ENCODE results near the gene C11orf97.
"Not testable (repeated sequence)": the region's sequence is repeated elsewhere in the genome, so short reads cannot be mapped to it uniquely, and the experiment has no call there.

Gene C11orf97

DNA sequence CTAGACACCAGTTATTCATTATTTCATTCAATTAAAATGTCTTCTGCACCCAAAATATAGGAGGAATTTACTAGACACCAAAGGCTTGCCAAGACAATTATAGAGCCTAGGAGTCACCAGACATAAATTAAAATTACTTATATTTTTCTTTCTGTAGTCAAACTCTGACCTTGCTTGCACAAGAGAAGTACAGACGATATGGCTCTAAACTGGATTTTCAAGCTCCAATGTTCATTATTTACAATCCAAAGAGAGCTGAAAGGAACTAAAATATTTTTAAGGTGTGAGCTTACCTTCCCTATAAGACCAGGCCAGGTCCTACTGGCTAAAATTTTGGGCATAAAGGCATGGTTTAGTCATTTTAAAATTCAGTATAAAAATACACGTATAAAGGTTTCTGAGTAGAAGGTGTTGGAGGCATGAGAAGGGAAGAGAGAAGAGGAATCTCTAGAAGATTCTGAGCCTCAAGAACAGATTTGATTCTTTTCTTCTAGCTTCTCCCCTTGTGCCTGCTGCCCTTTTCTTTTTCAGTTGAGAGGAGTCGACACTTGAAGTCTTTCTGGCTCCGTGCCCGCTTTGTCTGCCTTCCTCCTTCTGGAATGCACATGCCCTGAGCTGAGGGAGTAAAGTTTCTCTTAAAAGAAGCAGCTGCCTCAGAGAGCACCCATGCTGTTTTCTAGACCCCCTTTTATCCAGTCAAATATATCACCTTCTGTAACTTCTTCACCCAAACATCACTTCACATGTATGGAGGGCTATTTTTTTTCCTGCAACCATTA, 13.5 kb downstream of the C11orf97 start:
- no peak for DNase-seq

GRCh38 chr11:94526645-94527438, 14.6 kb downstream of the C11orf97 start:
- no peak for DNase-seq

- no peak for DNase-seq
Observed at GRCh38 chr11:94528551-94528950, 16.3 kb downstream of the C11orf97 start.

GRCh38 chr11:94532211-94532610, 19.9 kb downstream of the C11orf97 start:
- no peak for DNase-seq

DNA sequence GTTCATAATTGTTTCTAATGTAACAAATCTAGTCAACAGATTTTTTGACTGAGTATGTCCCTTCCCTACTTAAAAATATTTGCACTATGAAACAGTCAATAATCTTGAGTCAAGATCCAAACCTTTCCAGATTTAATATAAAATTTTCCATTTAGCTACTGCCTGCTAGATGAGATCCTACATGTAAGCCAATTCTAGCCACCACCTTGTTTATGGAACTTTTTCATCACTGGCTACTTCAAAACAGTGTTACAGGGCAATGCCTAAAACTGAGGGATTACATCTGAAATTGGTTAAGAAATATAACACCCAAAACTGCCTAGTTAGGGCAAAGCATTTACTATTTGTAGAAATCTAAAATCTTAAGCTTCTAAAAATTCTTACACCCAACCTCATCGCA, 20.9 kb downstream of the C11orf97 start:
- no peak for DNase-seq

- no peak for DNase-seq
Observed at GRCh38 chr11:94533696-94534630, 21.7 kb downstream of the C11orf97 start.

DNA sequence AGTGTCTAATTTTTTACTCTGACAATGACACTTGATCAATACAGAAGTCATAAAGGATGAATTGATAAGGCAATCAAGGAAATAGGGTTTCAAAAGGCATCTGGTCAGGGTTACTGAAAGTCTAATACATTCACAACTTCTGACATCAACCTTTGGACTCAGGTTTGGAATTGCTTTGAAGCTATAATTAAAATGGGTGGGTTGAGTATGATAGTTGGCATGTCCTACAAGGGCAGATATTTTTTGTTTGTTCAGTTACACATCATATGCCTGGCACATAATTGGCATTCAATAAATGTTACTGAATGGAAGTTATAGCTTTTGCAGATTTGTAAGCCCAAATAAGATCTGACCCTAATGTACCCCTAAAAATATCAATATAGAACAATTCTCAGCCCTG, 24.1 kb downstream of the C11orf97 start:
- no peak for DNase-seq

DNA sequence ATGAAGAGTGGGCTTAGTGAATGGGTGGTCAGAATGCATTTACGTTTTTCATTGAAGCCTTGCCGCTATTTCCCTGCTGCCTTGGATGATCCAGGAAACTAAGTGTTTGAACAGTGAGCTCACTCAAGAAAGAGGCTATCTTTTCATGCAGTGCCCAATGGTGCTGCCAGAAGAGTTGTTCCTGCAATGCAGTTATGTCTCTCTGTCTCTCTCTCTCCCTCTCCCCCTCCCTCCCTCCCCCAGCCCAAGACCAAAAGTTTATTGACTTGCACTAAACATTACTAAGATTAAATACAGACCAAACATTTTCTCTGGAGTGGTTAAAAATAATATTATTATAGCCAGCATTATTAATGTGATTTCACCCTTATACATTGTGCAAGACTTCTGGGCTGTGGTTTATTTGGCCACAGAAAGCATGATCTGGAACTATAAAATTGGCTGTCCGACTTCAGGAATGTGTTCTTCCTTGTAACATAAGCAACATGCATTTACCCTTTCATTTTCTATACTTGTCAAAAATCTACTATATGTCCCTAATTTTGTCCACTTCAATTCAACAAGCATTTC, 24.9 kb downstream of the C11orf97 start:
- DNase-seq = no peak

DNA sequence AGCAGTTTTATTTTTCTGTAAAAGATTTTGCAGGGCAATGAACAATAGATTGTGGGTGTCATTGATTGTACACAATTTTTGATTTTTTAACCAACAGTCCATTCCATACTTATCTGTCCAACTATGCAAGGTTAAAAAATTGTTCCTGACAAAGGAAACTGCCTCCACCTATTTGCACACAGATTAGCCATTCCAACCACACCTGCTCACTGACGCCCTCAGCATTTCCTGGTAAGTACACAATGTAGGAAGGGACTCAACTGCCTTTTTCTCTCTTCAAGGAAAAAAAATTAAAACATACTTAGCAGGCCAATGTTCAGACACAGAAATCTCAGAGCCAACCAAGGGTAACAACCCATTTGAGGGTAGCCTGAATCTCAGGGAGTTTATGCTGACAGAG, 27.2 kb downstream of the C11orf97 start:
- no peak for DNase-seq

- peak; percentile 83 for DNase-seq
Observed at GRCh38 chr11:94543695-94544645, 31.7 kb downstream of the C11orf97 start, which contains the start of gene FUT4. Gene FUT4 (plus strand): TSS chr11:94543921. CDS start chr11:94544134, 213 bp downstream.

DNA sequence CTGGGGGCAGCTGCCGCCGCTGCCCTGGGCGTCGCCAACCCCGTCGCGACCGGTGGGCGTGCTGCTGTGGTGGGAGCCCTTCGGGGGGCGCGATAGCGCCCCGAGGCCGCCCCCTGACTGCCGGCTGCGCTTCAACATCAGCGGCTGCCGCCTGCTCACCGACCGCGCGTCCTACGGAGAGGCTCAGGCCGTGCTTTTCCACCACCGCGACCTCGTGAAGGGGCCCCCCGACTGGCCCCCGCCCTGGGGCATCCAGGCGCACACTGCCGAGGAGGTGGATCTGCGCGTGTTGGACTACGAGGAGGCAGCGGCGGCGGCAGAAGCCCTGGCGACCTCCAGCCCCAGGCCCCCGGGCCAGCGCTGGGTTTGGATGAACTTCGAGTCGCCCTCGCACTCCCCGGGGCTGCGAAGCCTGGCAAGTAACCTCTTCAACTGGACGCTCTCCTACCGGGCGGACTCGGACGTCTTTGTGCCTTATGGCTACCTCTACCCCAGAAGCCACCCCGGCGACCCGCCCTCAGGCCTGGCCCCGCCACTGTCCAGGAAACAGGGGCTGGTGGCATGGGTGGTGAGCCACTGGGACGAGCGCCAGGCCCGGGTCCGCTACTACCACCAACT, 32.5 kb downstream of the C11orf97 start:
- no peak for DNase-seq

DNA sequence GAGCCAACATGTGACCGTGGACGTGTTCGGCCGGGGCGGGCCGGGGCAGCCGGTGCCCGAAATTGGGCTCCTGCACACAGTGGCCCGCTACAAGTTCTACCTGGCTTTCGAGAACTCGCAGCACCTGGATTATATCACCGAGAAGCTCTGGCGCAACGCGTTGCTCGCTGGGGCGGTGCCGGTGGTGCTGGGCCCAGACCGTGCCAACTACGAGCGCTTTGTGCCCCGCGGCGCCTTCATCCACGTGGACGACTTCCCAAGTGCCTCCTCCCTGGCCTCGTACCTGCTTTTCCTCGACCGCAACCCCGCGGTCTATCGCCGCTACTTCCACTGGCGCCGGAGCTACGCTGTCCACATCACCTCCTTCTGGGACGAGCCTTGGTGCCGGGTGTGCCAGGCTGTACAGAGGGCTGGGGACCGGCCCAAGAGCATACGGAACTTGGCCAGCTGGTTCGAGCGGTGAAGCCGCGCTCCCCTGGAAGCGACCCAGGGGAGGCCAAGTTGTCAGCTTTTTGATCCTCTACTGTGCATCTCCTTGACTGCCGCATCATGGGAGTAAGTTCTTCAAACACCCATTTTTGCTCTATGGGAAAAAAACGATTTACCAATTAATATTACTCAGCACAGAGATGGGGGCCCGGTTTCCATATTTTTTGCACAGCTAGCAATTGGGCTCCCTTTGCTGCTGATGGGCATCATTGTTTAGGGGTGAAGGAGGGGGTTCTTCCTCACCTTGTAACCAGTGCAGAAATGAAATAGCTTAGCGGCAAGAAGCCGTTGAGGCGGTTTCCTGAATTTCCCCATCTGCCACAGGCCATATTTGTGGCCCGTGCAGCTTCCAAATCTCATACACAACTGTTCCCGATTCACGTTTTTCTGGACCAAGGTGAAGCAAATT, 33.3 kb downstream of the C11orf97 start:
- no peak for DNase-seq

GRCh38 chr11:94546162-94546470, 33.9 kb downstream of the C11orf97 start:
- no peak for DNase-seq

- DNase-seq = no peak
Observed at GRCh38 chr11:94546886-94547285, 34.6 kb downstream of the C11orf97 start.

GRCh38 chr11:94549146-94549545, 36.9 kb downstream of the C11orf97 start:
- DNase-seq = no peak

DNA sequence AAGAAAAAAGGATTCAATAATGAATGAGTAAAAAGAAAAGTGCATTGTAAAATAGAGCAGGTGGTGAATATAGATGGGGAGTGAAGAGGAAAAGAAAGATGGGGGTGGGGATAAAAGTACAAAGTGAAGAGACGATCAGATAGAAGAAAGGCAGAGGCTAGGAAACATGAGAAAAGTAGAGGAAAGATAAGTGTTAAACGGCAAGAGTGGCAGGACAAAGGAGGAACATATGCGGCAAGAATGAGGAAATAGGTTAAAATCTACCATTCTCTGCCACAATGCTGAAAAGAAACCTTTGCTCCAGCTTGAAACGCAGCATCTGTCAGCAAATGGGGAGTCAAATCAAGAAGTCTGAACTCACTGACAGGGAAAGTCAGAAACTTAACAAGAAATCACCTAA, 38.3 kb downstream of the C11orf97 start:
- DNase-seq = no peak

DNA sequence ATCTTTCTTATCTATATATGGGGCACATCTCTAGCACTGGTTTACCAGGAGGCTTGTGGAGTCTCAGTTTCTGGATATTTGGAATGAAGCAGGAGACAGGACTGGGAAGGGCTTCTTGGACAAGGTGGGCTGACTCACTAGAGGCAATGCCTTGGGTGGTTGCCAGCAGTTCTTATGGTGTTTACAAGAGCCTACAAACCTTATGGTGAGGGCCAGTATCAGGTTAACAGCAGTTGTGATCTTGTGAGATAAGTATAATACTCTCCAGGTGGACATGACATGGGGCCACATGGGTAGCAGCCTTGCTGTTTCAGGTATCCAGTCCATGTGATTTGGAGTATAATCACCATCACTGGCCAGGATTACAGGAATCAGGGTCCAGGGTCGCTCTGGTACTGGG, 41.7 kb downstream of the C11orf97 start:
- peak; percentile 43 for DNase-seq

- not testable (repeated sequence) for DNase-seq
Observed at GRCh38 chr11:94555752-94556329, 43.6 kb downstream of the C11orf97 start.

DNA sequence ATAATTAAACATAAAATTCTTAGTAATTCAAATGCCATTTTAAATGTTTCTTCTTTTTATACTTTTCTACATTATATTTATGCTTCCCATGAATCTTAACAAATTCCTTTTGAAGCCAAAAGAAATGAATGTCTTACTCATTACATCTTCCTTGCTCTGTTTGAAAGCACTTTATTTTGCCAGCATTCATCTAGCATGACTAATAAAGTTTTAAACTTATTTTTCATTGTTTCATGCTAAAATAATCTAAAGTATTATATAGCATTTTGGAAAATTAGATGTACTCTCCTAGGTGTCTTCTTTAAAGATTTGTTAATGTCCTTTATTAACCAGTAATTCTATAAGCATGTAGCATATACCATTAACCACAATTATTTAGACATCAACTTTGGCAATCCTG, 45.2 kb downstream of the C11orf97 start:
- no peak for DNase-seq

GRCh38 chr11:94557992-94558391, 45.7 kb downstream of the C11orf97 start:
- DNase-seq = no peak
